Stimulated activated CD4-positive, alpha-beta T cell treated with anti-CD3 and anti-CD28 coated beads, TNF-alpha, amount 100 ng/mL, for 1 hour (primary cell): Measurements from ENCODE around the gene FRK.
"Not testable (repeated sequence)": the region's sequence is repeated elsewhere in the genome, so short reads cannot be mapped to it uniquely, and the experiment has no call there.

Source experiments
- DNase-seq, 3 donors: peaks; one replicate each; pipeline ENCODE4 v3.0.0-alpha.2; 2020; ENCODE audit warnings: low read depth in 3 of 3, low spot score in 1 of 3

FRK gene

GRCh38 chr6:116078522-116078921 lies 17.8 kb upstream of the FRK start:
- no peak for DNase-seq

GRCh38 chr6:116074732-116075390 lies 14.2 kb upstream of the FRK start:
- no peak for DNase-seq

DNA sequence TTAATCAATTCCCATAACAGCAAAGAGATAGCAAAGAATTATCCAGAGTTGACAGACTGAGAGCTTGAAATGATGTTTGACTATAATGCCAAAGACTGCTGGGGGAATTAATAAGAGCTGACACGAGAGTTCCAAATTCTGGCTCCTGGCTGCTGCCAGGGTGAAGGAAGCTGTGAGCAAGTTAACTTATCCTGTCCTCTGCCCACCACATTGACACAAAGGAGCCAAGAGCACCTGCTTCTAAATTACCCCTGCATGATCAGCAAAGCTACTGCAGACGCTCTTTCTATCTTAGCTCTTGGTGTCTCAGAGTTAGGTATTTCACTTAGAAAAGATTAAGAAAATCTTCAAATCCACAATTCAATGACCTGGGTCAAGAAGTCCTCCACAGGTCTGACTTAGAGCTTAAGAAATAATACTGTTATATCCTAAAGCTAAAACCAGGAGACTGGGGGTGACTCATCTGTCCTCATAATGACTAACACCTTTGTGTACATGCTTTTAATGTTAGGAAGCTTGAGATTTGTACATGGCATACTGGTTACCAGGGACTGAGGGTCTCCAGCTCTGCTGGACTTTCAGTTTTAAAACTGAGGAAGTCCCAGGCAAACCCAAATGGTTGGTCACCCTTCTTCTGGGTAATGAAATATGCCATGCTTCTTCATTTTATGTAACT lies 13.2 kb upstream of the FRK start:
- DNase-seq, result no peak

GRCh38 chr6:116072368-116072767 lies 11.7 kb upstream of the FRK start:
- no peak for DNase-seq

DNA sequence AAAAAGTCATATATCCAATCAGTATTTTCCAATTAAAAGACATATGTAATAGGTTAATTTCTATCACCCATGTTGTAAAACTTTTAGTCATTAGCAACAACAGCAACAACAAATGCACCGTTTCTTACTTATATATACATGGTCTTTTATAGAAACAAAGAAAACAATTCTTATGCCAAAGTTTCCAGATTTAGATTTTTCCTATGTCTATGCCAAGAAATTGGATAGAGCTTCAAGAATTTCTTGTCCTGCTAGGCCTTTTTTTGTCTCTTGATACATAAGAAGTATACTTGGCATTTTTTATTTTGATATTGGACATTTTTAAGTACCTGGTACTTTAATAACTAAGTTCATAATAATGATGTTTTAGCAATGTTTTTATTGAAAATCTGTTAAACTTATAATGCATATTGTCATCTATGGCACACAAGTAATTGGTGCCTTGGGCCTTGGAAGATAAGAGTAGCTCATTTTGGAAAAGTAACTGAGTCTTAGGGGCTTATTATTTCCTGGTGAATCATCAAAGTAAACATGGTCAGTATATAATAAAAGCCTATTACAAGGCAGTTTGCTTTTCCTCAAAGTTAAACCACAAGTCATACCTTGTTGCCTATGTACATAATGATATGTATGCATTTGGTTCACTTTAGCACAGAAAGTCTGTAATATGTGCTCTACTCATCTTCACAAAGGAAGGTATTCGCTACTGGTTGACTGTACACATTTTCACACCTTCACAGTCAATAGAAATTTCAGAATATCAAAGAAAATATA lies 10.1 kb upstream of the FRK start:
- DNase-seq, result no peak

- DNase-seq, result no peak
Measured at GRCh38 chr6:116070101-116070500, 9.4 kb upstream of the FRK start.

GRCh38 chr6:116066789-116067188 lies 6.1 kb upstream of the FRK start:
- no peak for DNase-seq

DNA sequence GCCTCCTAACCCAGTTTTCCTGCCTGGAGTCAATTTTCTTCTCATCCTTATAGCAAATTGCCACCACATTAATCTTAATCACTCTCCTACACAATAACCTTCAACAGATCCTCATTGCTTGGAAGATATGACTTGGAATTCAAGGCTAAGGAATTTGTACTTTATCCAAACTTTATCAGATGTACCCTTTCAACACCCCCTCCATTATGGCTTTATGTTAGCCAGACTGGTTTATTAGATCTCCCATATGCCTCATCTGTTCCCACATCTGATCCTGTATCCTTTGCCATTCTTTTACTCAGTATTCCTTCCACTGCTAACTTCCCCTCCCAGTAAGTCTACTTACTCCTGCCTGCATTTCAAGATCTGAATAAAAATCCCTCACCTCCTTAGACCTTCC lies 4.0 kb upstream of the FRK start:
- no peak for DNase-seq

DNA sequence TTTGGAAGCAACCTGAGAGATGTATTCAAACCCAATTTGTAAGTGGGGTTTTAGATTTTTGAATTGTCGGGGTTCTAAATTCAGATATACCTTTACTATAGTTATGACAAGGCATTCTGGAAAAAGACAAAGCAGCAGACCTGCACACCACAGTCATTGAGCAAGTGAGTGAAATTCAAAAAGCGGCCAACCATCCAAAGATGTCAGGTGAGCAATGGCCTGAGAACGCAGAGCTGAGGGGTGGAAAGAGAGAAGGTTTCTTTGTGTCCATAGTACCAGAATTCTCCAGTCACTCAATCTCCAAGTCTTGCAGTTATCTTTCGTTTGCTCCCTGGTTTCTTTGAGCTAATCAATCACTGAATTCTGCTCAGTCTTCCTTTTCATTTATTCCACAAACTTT lies 1.8 kb upstream of the FRK start:
- DNase-seq, result no peak

DNA sequence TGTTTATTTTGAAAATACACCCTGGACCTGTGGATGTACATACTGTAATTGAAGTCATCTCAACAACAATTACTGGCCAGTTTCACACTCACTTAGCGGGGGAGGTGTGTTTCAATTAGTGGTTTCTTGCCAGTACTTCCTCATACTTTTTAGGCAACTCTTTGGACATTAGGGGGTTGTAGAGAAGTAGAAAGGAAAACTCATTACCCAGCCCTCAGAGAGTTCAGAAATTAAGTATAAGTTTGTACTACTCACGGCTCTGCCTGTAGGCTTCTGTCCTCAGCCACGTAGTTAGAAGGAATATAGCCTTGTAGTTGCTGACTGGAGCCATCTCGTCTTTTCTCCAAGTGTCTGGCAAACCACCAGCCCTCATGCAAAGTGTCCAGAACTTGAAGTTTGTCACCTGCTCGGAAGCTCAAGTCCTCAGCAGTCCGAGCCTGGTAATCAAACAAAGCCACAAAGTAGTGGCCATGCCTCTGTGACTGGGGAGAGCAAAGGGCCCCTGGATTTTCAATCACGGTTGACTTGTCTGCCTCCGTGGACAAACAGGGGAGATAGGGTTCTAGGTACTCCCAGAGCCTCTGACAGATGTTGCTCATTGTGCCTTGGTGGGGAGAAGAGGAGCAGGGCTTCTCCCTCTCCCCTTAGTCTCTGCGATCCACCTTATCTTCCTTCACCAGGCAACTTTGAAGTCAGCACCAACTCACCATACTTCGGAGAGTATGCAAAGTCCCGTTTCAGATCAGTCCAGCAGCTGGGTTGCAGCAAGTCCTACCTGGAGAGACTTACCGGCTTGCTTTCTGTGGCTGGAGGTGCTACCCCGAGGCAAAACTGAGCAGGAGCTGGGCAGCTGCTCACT lies 749 bp downstream of the FRK start:
- no peak for DNase-seq

GRCh38 chr6:116057766-116058165 lies 2.9 kb downstream of the FRK start:
- DNase-seq, result no peak

GRCh38 chr6:116055513-116055912 lies 5.2 kb downstream of the FRK start:
- DNase-seq, result no peak

DNA sequence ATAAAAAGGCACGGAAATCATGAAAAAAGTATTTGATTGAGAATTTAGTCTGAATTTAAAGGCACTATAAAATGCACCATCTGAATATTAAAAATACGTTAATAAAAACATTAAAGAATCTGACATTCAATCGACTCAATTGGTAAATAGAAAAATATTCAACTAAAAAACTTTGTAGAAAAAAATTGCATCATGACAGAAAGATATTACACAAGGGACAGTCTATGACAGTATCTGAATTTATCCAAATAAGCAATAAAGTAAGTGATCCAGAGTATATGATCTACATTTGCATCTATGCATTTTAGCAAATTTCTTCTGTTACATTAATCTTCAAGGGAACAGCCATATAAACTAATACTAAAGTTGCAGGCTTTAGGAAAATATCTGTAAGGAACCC lies 9.4 kb downstream of the FRK start:
- no peak for DNase-seq

GRCh38 chr6:116050737-116051136 lies 10.0 kb downstream of the FRK start:
- no peak for DNase-seq

- DNase-seq, result no peak
Measured at GRCh38 chr6:116049321-116049720, 11.4 kb downstream of the FRK start.

GRCh38 chr6:116047173-116047933 lies 13.3 kb downstream of the FRK start:
- no peak for DNase-seq

DNA sequence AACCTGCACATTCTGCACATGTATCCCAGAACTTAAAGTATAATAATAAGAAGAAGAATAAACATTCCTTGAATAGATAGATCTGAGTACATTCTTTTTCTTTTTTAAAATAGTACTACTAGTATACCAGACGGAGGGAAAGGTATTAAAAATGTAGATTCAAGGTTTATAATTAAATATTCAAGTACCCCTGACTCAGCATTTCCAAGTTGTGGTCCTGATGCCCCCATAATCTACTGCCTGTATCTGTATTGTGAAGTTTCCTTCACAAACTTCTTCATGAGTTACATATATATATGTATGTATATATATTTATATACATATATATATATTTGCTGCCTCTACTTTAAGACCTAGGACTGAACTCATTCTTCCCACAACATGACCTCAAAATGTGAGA lies 14.0 kb downstream of the FRK start:
- DNase-seq, result no peak

GRCh38 chr6:116046272-116046671 lies 14.4 kb downstream of the FRK start:
- DNase-seq, result not testable (repeated sequence)

DNA sequence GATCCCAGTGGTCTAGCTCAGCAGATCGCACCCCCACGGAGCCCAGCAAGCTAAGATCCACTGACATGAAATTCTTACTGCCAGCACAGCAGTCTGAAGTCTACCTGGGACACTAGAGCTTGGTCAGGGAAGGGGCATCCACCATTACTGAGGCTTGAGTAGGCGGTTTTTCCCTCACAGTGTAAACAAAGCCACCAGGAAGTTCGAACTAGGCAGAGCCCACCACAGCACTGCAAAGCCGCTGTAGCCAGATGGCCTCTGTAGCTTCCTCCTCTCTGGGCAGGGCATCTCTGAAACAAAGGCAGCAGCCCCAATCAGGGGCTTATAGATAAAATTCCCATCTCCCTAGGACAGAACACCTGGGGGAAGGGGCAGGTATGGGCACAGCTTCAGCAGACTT lies 18.8 kb downstream of the FRK start:
- DNase-seq, result no peak

GRCh38 chr6:116040993-116041392 lies 19.7 kb downstream of the FRK start:
- DNase-seq, result no peak

- DNase-seq, result no peak
Measured at GRCh38 chr6:116036885-116037284, 23.8 kb downstream of the FRK start.
